ENCODE data around the gene KLHL25.

KLHL25 gene

DNA sequence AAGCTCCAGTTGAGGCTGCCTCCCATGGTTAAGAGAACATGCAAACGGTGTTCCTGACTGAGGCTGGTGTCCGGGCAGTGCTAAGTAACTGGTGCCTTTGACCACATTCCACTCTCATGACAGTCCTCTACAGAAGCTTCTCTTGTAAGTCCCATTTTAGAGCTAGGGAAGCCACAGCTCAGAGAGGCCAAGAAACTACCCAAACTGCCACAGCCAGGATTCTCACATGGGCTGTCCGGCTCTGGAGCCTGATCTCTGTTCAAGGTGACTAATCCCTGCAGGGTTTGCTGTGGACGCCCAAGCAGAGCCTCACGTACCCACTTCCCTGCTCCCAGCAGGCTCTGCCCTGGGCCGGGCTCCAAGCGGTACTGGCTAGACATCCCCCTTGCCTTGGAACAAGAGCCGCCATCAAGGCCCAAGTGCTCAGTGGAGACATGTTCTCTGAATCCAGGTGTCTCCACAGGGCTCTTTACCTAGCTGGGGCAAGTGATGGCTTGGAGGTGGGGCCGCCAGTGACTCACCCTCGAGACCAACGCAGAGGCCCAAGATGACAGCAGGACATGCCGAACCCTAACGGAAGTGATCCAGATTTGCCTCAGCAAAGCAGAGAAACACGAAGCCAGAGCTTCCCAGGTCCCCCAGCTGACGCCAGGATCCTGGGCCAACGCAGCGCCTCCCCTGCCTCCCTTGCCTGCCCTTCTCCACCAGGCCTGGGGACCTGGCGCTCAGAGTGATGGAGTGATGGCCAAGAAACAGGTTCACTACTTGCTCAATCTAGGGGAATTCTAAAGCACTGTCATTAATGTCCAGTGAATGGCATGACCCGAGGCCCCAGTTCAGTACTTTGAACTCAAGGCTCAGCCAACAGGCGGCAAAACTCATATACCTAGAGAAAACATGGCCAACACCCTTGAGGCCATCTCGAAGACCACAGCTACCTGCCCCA, 24.4 kb downstream of the KLHL25 start:
- H3K4me3 ChIP-seq (ENCODE audit: low read depth, low read length), result no peak overlapping the region
- TF ChIP-seq CTCF (IDR thresholded peaks at IDR 0.05; ENCODE audit: control insufficient read depth, extremely low read depth, insufficient read depth), result no peak
- no peak for DNase-seq (ENCODE audit: low read depth)

GRCh38 chr15:85769182-85769900, 25.4 kb downstream of the KLHL25 start:
- TF ChIP-seq CTCF (IDR thresholded peaks at IDR 0.05; ENCODE audit: control insufficient read depth, extremely low read depth, insufficient read depth), result no peak
- no peak overlapping the region for H3K4me3 ChIP-seq (ENCODE audit: low read depth, low read length)
- no peak for DNase-seq (ENCODE audit: low read depth)

DNA sequence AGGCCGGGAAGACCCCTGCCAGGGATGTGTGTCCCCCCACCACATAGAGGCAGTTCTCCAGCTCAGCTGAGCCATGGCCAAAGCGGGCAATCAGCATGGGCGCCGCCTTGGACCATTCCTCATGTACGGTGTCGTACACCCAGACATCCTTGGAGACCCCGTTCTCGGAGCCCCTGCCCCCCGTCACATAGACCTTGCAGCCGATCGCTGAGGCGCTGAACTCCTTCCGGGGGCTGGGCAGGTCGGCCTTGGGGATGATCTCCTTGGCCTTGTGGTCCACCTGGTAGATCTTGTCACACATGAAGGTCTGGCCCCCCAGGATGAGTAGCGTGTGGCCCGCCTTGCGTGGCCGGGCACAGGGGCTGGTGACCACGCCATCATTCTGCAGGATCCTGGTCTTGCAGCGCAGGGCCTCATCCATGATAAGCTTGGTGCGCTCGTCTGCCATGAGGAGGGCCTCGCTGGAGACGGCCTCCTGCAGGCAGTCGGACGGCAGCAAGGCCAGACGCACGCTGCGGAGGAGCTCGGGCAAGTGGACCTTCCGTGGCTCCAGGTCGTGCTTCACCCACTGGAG, 26.0 kb downstream of the KLHL25 start:
- no peak for TF ChIP-seq CTCF (IDR thresholded peaks at IDR 0.05; ENCODE audit: control insufficient read depth, extremely low read depth, insufficient read depth)
- DNase-seq (ENCODE audit: low read depth), result no peak
- H3K4me3 ChIP-seq (ENCODE audit: low read depth, low read length), result no peak overlapping the region

DNA sequence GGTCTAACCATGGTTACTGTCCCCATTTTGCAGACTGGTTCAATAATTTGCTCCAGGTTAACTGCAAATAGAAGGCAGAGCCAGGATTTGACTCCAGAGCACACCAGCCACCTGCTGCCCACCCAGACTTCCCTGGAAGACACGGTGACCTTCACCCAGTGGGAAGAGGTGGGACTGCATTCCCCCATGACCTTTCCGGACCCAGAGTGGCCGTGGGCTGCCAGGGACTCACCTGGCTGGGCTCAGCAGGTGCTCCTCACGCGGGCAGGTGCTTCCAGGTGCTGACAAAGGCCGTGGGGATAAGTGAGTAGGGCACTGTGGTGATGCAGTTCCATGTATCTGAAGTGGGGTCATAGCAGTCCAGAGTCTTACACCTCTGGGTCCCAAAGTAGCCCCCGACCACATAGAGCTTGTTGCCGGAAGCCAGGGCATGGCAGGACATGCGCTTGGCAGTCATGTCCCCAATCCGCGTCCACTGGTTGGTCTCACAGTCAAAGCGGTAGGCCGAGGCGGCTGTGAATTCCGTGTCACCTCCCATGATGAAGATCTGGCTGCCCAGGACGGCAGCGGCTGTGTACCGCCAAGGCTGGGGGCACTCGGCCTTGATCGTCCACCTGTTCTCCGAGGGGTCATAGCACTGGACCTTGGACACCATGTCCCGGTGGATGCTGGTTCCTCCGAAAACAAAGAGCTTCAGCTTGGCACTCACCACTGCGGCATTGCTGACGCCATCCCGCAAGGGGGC, 26.8 kb downstream of the KLHL25 start:
- H3K4me3 ChIP-seq (ENCODE audit: low read depth, low read length), result no peak overlapping the region
- TF ChIP-seq CTCF (IDR thresholded peaks at IDR 0.05; ENCODE audit: control insufficient read depth, extremely low read depth, insufficient read depth), result no peak
- DNase-seq (ENCODE audit: low read depth), result no peak

DNA sequence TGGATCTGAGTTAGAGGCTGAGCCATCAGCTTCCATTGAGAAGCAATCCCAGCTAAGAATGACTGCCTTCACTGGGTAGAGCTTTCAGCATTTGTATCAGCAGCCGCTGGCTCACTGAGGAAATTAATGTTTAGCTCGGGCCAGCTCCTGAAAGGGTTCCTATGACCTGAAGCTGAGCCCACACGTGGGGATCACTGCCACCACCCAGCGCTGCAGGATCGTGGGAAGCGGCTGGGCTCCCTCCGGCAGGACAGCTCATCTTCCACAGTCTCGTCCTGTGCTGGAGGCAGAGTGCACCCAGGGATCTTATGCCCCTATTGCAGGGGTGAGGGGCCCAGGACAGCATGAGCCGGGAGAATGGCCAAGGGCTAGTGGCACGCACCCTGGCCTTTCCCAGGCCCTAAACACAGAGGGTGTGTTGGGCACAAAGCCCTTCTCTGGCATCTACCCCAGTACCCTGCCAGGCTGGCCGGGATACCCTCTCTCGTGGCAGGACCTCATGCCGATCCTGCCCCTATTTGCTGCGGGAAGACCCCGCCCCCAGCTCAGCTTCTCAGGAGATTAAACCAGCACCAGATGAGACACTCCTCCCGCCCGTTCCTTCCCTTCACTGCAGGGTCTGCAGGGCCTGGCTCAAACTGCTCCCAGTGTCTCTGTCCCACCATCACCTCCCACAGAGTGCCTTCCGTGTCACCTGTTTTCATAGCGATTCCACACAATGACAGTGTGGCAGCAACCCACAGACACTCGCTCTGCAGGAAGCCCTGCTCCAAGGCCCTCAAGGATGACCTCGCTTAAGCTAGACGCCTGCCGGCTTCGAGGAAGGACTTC, 28.5 kb downstream of the KLHL25 start:
- H3K4me3 ChIP-seq (ENCODE audit: low read depth, low read length), result no peak overlapping the region
- DNase-seq (ENCODE audit: low read depth), result no peak
- TF ChIP-seq CTCF (IDR thresholded peaks at IDR 0.05; ENCODE audit: control insufficient read depth, extremely low read depth, insufficient read depth), result no peak
